Esophagus squamous epithelium (tissue), 5 donors: ENCODE measurements around the gene EVC2. TPM values are rescaled to one million over a fixed set of nuclear protein-coding genes. Genes with fewer than 3 reads are reported as not detected.

Source experiments
- DNase-seq: peaks from one replicate; lab custom pipeline; 2025; lab: John Stamatoyannopoulos, UW
- H3K27ac ChIP-seq, 4 donors: fragments of 200-600 bp; sonication (generic); one replicate each; pipeline ENCODE4 v1.5.1; 2016 to 2019; ENCODE audit warnings: mild to moderate bottlenecking in 1 of 4
- H3K27me3 ChIP-seq, 4 donors: fragments of 200-600 bp; sonication (generic); 1 replicate in 3 of 4; 2 replicates in 1 of 4; pipeline versions ENCODE4 v1.5.1 to v1.6.0; 2017 to 2021; ENCODE audit warnings: antibody characterized with exemption in 1 of 4
- H3K36me3 ChIP-seq, 3 donors: fragments of 200-600 bp; sonication (generic); one replicate each; pipeline ENCODE4 v1.5.1; 2016 to 2019
- H3K4me1 ChIP-seq, 3 donors: fragments of 200-600 bp; sonication (generic); one replicate each; pipeline ENCODE4 v1.5.1; 2017 to 2019
- H3K4me3 ChIP-seq, 4 donors: fragments of 200-600 bp; sonication (generic); 1 replicate in 3 of 4; 2 replicates in 1 of 4; pipeline ENCODE4 v1.5.1; 2016 to 2019; ENCODE audit warnings: mild to moderate bottlenecking in 2 of 4, moderate library complexity in 1 of 4
- H3K9me3 ChIP-seq, 3 donors: fragments of 200-600 bp; sonication (generic); one replicate each; pipeline ENCODE4 v1.5.1; 2016 to 2019
- CTCF ChIP-seq, 6 experiments: fragments of 450-650 bp in 4 of 6; fragments of 200-600 bp in 2 of 6; sonication (generic) in 2 of 6; IDR thresholded peaks; one replicate each; pipeline ENCODE4 v1.5.1; 2016 to 2019; ENCODE audit warnings: antibody characterized with exemption in 6 of 6, mild to moderate bottlenecking in 4 of 6, moderate library complexity in 4 of 6
- POLR2A ChIP-seq, 4 donors: fragments of 450-650 bp; IDR thresholded peaks; one replicate each; pipeline ENCODE4 v1.6.1; 2017; ENCODE audit warnings: antibody characterized with exemption in 4 of 4, mild to moderate bottlenecking in 4 of 4, moderate library complexity in 3 of 4
- WGBS, 2 donors: methylation state at CpG; one replicate each; pipeline ENCODE4 v1.1.5; 2018; 5-methylcytosine and 5-hydroxymethylcytosine counted together
- intact Hi-C: fragments of 100-400 bp; cut with DNase I; formaldehyde crosslinking; loops from one replicate; pipeline ENCODE4 v1.15.0; 2022
- total RNA-seq, 4 donors: library from RNA; depleted of rRNA; stranded (reverse); fragments of >200 nt; gene quantifications; one replicate each; pipeline ENCODE4 v1.1.0, GENCODE V29; 2016
- donor health status: DM: yes; HTN: yes; CAD: no.

EVC2 gene
- total RNA-seq, 4 donors from 2014 or later: 5.0 to 12.6 (median 5.1) TPM

GRCh38 chr4:5705647-5706320 lies 2.6 kb downstream of the EVC2 start:
- intact Hi-C loops: no loop called here
- Histone ChIP-seq H3K4me3 (no peak overlapping the region), H3K36me3 (peaks cover 0 to 16% (median 0%) of the 10 kb centered on the region in 3 donors), H3K4me1 (peaks cover 26 to 58% (median 26%) of the 10 kb centered on the region in 3 donors), H3K27ac (no peak overlapping the region), H3K9me3 (no peaks in the 10 kb centered on the region), H3K27me3 (peaks cover 0 to 13% (median 0%) of the 10 kb centered on the region in 4 donors)
- 67 to 86% methylated on average over 5 of the region's 5 CpGs for WGBS, 2 donors
- DNase-seq: no peak
- TF ChIP-seq POLR2A (IDR thresholded peaks at IDR 0.05) (no peak), CTCF (IDR thresholded peaks at IDR 0.05) (no peak)

GRCh38 chr4:5704276-5704675 lies 4.1 kb downstream of the EVC2 start:
- Histone ChIP-seq H3K36me3 (peaks cover 0 to 16% (median 0%) of the 10 kb centered on the region in 3 donors), H3K4me1 (peaks cover 21 to 43% (median 26%) of the 10 kb centered on the region in 3 donors), H3K27ac (peak overlapping the region in 1 of 4 donors; percentile 7), H3K4me3 (no peak overlapping the region), H3K9me3 (no peaks in the 10 kb centered on the region), H3K27me3 (peaks cover 0 to 13% (median 0%) of the 10 kb centered on the region in 4 donors)
- TF ChIP-seq POLR2A (IDR thresholded peaks at IDR 0.05) (no peak), CTCF (IDR thresholded peaks at IDR 0.05) (no peak)
- intact Hi-C loops: no loop called here
- DNase-seq: no peak
- 73 to 91% methylated on average over 6 of the region's 6 CpGs for WGBS, 2 donors

GRCh38 chr4:5703831-5704230 lies 4.5 kb downstream of the EVC2 start:
- H3K4me3 ChIP-seq: no peak overlapping the region
- DNase-seq: no peak
- H3K9me3 ChIP-seq: no peaks in the 10 kb centered on the region
- peaks cover 0 to 18% (median 0%) of the 10 kb centered on the region in 3 donors for H3K36me3 ChIP-seq
- TF ChIP-seq CTCF (IDR thresholded peaks at IDR 0.05) (no peak), POLR2A (IDR thresholded peaks at IDR 0.05) (no peak)
- peaks cover 0 to 12% (median 0%) of the 10 kb centered on the region in 4 donors for H3K27me3 ChIP-seq
- WGBS, 2 donors: 90 to 96% methylated on average over 5 of the region's 5 CpGs
- intact Hi-C loops: no loop called here
- H3K27ac ChIP-seq: no peak overlapping the region
- peaks cover 17 to 39% (median 23%) of the 10 kb centered on the region in 3 donors for H3K4me1 ChIP-seq

GRCh38 chr4:5701971-5702370 lies 6.4 kb downstream of the EVC2 start:
- WGBS, 2 donors: 81 to 87% methylated on average over 8 of the region's 8 CpGs
- H3K27me3 ChIP-seq: no peaks in the 10 kb centered on the region
- H3K36me3 ChIP-seq: peaks cover 0 to 28% (median 0%) of the 10 kb centered on the region in 3 donors
- no peak overlapping the region for H3K27ac ChIP-seq
- H3K4me1 ChIP-seq: peaks cover 6 to 20% (median 6%) of the 10 kb centered on the region in 3 donors
- intact Hi-C loops: no loop called here
- H3K4me3 ChIP-seq: no peak overlapping the region
- DNase-seq: no peak
- no peaks in the 10 kb centered on the region for H3K9me3 ChIP-seq
- TF ChIP-seq CTCF (IDR thresholded peaks at IDR 0.05) (no peak), POLR2A (IDR thresholded peaks at IDR 0.05) (no peak)

GRCh38 chr4:5700459-5700858 lies 7.9 kb downstream of the EVC2 start:
- no peak for DNase-seq

More at GRCh38 chr4:5700459-5700858, 7.9 kb downstream of the EVC2 start:
- Histone ChIP-seq H3K4me3 (no peak overlapping the region), H3K4me1 (peaks cover 0 to 7% (median 0%) of the 10 kb centered on the region in 3 donors), H3K27me3 (no peaks in the 10 kb centered on the region), H3K27ac (no peak overlapping the region), H3K9me3 (no peaks in the 10 kb centered on the region), H3K36me3 (peaks cover 0 to 43% (median 3%) of the 10 kb centered on the region in 3 donors)
- 84 to 95% methylated on average over 4 to 5 of the region's 5 CpGs for WGBS, 2 donors
- intact Hi-C loops: no loop called here
- TF ChIP-seq CTCF (IDR thresholded peaks at IDR 0.05) (no peak), POLR2A (IDR thresholded peaks at IDR 0.05) (no peak)
